Subcutaneous abdominal adipose tissue (tissue), 5 donors: ENCODE results near the gene BMP8A.
"Not testable (repeated sequence)": the region's sequence is repeated elsewhere in the genome, so short reads cannot be mapped to it uniquely, and the experiment has no call there.

Experiments
- H3K27ac ChIP-seq: one replicate; pipeline ENCODE4 v1.7.0; 2013; ENCODE audit warnings: low read depth, mild to moderate bottlenecking, inconsistent platforms, low read length, moderate library complexity
- H3K27me3 ChIP-seq, 5 donors: one replicate each; pipeline ENCODE4 v1.7.0; 2013; ENCODE audit warnings: low read length in 5 of 5, inconsistent platforms in 1 of 5; ENCODE audit not compliant: control insufficient read depth in 5 of 5, insufficient read depth in 4 of 5
- H3K36me3 ChIP-seq, 5 donors: one replicate each; pipeline ENCODE4 v1.7.0; 2013; ENCODE audit warnings: low read length in 5 of 5; ENCODE audit not compliant: control insufficient read depth in 5 of 5, insufficient read depth in 5 of 5
- H3K4me1 ChIP-seq, 5 donors: one replicate each; pipeline ENCODE4 v1.7.0; 2013; ENCODE audit warnings: low read length in 5 of 5, mild to moderate bottlenecking in 3 of 5, moderate library complexity in 1 of 5; ENCODE audit not compliant: control insufficient read depth in 5 of 5, insufficient read depth in 5 of 5
- H3K4me3 ChIP-seq, 5 donors: one replicate each; pipeline ENCODE4 v1.7.0; 2013; ENCODE audit warnings: low read length in 5 of 5, low read depth in 1 of 5
- H3K9ac ChIP-seq, 5 donors: one replicate each; pipeline ENCODE4 v1.7.0; 2013; ENCODE audit warnings: low read length in 5 of 5, mild to moderate bottlenecking in 4 of 5, moderate library complexity in 3 of 5
- H3K9me3 ChIP-seq, 5 donors: one replicate each; pipeline ENCODE4 v1.7.0; 2013; ENCODE audit warnings: low read length in 5 of 5; ENCODE audit not compliant: control insufficient read depth in 5 of 5
- donor health status: healthy.
- donor health status: healthy.
- donor health status: healthy.
- donor health status: healthy.
- donor health status: healthy.

The BMP8A gene

DNA sequence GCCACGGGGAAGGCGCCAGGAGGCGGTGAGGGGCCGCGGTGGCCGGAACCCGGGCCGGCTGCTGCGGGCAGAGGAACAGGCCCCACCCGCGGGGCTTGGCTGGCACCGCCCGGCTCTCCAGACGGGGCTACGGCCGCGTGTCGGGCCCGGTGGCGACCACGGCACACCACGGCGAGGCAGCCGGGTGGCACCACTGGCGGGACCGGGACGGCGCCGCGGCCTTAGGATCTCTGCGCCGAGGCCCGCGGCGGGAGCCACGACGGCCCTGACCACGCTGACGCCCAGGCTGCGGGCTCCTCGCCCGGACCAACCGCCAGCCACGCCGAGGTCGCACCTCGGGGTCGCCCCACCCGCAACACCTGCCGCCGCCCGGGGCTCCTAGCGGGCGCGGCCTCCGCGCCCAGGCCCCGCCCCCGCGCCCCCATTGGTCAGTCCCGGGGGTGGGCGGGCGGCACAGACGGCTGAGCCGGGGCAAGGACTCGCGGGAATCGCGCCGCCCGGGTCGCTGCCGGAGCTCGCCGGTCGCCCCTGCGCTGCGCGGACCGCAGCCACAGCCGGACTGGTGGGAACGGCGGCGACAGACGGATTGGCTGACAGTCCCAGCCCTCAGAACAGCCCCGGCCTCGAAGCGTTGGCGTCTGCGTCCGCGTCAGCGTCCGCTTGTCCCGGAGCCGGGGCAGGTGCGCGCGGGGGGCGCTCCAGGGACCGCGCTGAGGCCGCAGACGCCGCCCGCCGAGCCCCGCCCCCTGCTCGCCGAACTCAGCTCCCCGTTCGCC is at the start of gene BMP8A:
TSS of gene BMP8A (plus strand) at position 491 of the 776 bp plus-strand sequence. CDS start 356 bp downstream, outside the sequence.
- no peak within 1 kb of the TSS for H3K27ac ChIP-seq
- peaks cover 0 to 17% (median 12%) of the 10 kb centered on the region in 5 donors for H3K27me3 ChIP-seq
- H3K4me1 ChIP-seq = peaks cover 0 to 10% (median 7%) of the 10 kb centered on the region in 5 donors
- no peaks in the 10 kb centered on the region for H3K9me3 ChIP-seq
- H3K36me3 ChIP-seq = peaks cover 5 to 17% (median 16%) of the 10 kb centered on the region in 5 donors
- H3K4me3 ChIP-seq = peak within 1 kb of the TSS in 4 of 5 donors; percentile 22 to 66 (median 53)
- H3K9ac ChIP-seq = no peak within 1 kb of the TSS

GRCh38 chr1:39441797-39442196 is 49.6 kb upstream of the BMP8A start:
- Histone ChIP-seq H3K9me3 (no peaks in the 10 kb centered on the region), H3K4me1 (no peaks in the 10 kb centered on the region), H3K4me3 (no peak overlapping the region), H3K9ac (peak overlapping the region in 1 of 5 donors; percentile 5), H3K27ac (no peak overlapping the region), H3K27me3 (no peaks in the 10 kb centered on the region), H3K36me3 (peaks cover 66 to 91% (median 83%) of the 10 kb centered on the region in 5 donors)

DNA sequence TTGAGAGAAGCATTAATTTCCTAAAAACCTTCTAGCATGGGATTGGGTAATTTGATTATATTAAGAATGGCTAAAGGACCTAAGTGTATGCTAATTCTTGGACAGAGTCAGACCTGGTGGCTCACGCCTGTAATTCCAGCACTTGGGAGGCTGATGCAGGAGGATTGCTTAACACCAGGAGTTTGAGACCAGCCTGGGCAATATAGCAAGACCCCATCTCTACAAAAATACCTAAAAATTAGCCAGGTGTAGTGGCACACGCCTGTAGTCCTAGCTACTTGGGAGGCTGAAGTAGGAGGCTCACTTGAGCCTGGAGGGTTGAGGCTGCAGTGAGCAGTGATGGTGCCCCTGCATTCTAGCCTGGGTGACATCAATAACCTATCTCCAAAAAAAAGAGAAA is 45.9 kb upstream of the BMP8A start:
- no peak overlapping the region for H3K4me3 ChIP-seq
- peaks cover 0 to 3% (median 0%) of the 10 kb centered on the region in 5 donors for H3K4me1 ChIP-seq
- peaks cover 71 to 90% (median 86%) of the 10 kb centered on the region in 5 donors for H3K36me3 ChIP-seq
- H3K27me3 ChIP-seq = no peaks in the 10 kb centered on the region
- H3K9ac ChIP-seq = no peak overlapping the region
- no peak overlapping the region for H3K27ac ChIP-seq
- no peaks in the 10 kb centered on the region for H3K9me3 ChIP-seq

DNA sequence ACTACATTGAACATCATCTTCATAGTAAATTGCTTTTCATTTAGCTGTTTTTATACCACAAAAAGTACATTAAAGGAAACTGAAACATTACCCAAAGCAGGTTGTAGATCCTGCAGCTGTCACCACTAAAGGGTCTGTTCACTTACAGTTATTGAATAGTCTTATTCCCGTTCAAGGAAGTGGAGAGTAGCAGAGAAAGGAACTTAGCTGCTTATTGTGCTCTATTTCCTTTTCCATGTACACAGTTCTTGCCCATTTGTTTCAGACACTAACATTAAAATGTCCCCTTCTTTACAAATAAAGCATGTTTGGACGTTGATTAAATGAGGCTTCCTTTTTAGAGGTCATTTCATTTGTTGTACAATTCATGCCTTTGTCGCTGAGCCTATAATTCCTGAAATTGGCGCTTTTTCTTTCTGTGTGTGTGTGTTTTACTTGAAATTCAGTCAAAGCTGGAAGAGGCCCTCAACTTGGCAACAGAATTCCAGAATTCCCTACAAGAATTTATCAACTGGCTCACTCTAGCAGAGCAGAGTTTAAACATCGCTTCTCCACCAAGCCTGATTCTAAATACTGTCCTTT is 44.4 kb upstream of the BMP8A start:
- Histone ChIP-seq H3K27ac (no peak overlapping the region), H3K4me1 (peaks cover 0 to 15% (median 0%) of the 10 kb centered on the region in 5 donors), H3K9me3 (no peaks in the 10 kb centered on the region), H3K27me3 (no peaks in the 10 kb centered on the region), H3K4me3 (no peak overlapping the region), H3K36me3 (peaks cover 65 to 89% (median 84%) of the 10 kb centered on the region in 5 donors), H3K9ac (peak overlapping the region in 1 of 5 donors; percentile 3)

DNA sequence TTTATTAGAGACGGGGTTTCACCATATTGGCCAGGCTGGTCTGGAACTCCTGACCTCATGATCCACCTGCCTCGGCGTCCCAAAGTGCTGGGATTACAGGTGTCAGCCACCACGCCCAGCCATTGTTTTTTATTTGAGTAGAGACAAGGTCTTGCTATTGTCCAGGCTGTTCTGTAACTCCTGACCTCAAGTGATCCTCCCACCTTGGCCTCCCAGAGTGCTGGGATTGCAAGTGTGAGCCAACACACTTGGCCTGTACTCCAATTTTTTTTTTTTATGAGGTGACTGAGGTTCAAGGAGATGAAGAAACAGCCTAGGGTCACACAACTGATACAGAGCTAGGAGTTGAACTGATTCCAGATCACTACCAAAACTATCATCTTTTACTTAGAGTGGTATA is 41.4 kb upstream of the BMP8A start:
- not testable (repeated sequence) for H3K27me3 ChIP-seq, H3K4me3 ChIP-seq, H3K9ac ChIP-seq, H3K9me3 ChIP-seq, H3K27ac ChIP-seq
- H3K36me3 ChIP-seq = peaks cover 58 to 92% (median 88%) of the 10 kb centered on the region in 5 donors
- H3K4me1 ChIP-seq = peaks cover 0 to 15% (median 0%) of the 10 kb centered on the region in 5 donors

DNA sequence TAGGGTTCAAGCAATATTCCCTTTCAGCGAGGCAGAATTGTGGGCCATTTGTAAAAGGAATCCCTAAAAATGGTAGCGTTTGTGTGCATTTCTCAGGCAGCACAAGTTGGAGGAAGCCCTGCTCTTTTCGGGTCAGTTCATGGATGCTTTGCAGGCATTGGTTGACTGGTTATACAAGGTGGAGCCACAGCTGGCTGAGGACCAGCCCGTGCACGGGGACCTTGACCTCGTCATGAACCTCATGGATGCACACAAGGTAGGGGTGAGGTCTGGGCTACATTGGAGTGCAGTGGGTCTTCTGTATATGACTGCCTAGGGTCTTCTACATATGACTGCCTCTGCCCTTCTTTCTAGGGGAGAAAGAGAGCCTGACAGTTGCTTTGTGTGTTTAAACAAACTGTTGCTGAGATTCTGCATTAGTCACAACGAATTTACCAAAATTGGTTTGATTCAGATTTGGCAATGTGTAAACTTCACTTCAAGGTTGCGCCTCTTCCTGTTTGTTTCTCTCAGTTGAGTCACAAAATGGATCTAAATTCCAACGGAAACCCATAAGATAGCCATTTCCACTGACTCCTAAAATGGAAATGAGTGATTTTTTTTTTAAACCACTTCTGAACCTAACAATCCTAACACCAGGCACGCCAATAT is 40.4 kb upstream of the BMP8A start:
- H3K4me1 ChIP-seq = peaks cover 0 to 15% (median 0%) of the 10 kb centered on the region in 5 donors
- H3K27ac ChIP-seq = peak overlapping the region; percentile 33
- H3K4me3 ChIP-seq = no peak overlapping the region
- no peaks in the 10 kb centered on the region for H3K9me3 ChIP-seq
- H3K36me3 ChIP-seq = peaks cover 61 to 93% (median 88%) of the 10 kb centered on the region in 5 donors
- H3K9ac ChIP-seq = no peak overlapping the region
- no peaks in the 10 kb centered on the region for H3K27me3 ChIP-seq

DNA sequence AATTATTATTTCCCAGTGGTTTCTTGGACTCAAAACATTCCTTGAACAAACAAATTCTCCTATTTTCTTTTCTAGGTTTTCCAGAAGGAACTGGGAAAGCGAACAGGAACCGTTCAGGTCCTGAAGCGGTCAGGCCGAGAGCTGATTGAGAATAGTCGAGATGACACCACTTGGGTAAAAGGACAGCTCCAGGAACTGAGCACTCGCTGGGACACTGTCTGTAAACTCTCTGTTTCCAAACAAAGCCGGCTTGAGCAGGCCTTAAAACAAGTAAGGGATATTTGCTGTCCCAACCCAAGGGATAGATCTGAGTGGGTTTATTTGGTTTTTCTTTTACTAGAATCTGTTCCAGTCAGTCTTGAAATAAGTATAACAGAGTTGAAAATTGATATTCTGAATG is 39.4 kb upstream of the BMP8A start:
- H3K27ac ChIP-seq = no peak overlapping the region
- H3K4me1 ChIP-seq = peaks cover 0 to 15% (median 0%) of the 10 kb centered on the region in 5 donors
- H3K36me3 ChIP-seq = peaks cover 63 to 95% (median 91%) of the 10 kb centered on the region in 5 donors
- no peaks in the 10 kb centered on the region for H3K27me3 ChIP-seq
- H3K9me3 ChIP-seq = no peaks in the 10 kb centered on the region
- H3K9ac ChIP-seq = no peak overlapping the region
- H3K4me3 ChIP-seq = no peak overlapping the region

- H3K9ac ChIP-seq = no peak overlapping the region
- no peaks in the 10 kb centered on the region for H3K9me3 ChIP-seq
- peaks cover 58 to 95% (median 91%) of the 10 kb centered on the region in 5 donors for H3K36me3 ChIP-seq
- no peaks in the 10 kb centered on the region for H3K27me3 ChIP-seq
- no peak overlapping the region for H3K4me3 ChIP-seq
- no peak overlapping the region for H3K27ac ChIP-seq
- H3K4me1 ChIP-seq = peaks cover 0 to 15% (median 0%) of the 10 kb centered on the region in 5 donors
These were observed 38.9 kb upstream of the BMP8A start for GRCh38 chr1:39452540-39452939.

- H3K4me3 ChIP-seq = no peak overlapping the region
- H3K27me3 ChIP-seq = no peaks in the 10 kb centered on the region
- H3K9me3 ChIP-seq = no peaks in the 10 kb centered on the region
- H3K27ac ChIP-seq = no peak overlapping the region
- H3K4me1 ChIP-seq = peaks cover 0 to 15% (median 0%) of the 10 kb centered on the region in 5 donors
- peaks cover 56 to 95% (median 91%) of the 10 kb centered on the region in 5 donors for H3K36me3 ChIP-seq
- H3K9ac ChIP-seq = no peak overlapping the region
These were observed 37.8 kb upstream of the BMP8A start for GRCh38 chr1:39453603-39454002.

DNA sequence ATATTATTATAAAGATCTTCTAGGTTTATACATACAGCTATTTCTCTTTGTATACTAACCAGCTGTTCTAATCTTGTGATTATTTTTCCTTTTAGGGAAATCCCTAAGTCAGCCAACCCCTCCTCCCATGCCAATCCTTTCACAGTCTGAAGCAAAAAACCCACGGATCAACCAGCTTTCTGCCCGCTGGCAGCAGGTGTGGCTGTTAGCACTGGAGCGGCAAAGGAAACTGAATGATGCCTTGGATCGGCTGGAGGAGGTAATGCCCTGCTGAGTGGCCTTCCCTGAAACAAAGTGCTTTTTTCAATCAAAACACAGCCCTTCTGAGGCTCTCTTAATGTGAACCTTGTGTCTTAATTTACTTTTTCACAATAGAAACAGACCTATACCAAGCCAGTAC is 32.4 kb upstream of the BMP8A start:
- Histone ChIP-seq H3K36me3 (peaks cover 62 to 100% (median 96%) of the 10 kb centered on the region in 5 donors), H3K27me3 (no peaks in the 10 kb centered on the region), H3K27ac (no peak overlapping the region), H3K4me3 (no peak overlapping the region), H3K9me3 (no peaks in the 10 kb centered on the region), H3K4me1 (no peaks in the 10 kb centered on the region), H3K9ac (no peak overlapping the region)
